Lower leg skin (tissue), 4 donors: ENCODE results near the gene SLC39A8. TPM values are rescaled to one million over a fixed set of nuclear protein-coding genes. Genes with fewer than 3 reads are reported as not detected.
A peak's percentile ranks its signal among the peaks of the same experiment; 100 is the strongest.

Experiments
- DNase-seq, 2 donors: peaks; one replicate each; pipeline ENCODE4 v3.0.0-alpha.2; 2019; ENCODE audit warnings: low spot score in 2 of 2
- H3K4me3 ChIP-seq: fragments of 200-600 bp; sonication (generic); 2 replicates; pipeline ENCODE4 v1.5.1; 2017; ENCODE audit warnings: mild to moderate bottlenecking, low read depth; ENCODE audit not compliant: poor library complexity, severe bottlenecking
- POLR2A ChIP-seq, 2 donors: fragments of 450-650 bp; IDR thresholded peaks; one replicate each; pipeline ENCODE4 v1.6.1; 2016 to 2017; ENCODE audit warnings: antibody characterized with exemption in 2 of 2, mild to moderate bottlenecking in 1 of 2, moderate library complexity in 1 of 2
- WGBS, 2 donors: methylation state at CpG; one replicate each; pipeline ENCODE4 v1.1.5; 2018; 5-methylcytosine and 5-hydroxymethylcytosine counted together
- intact Hi-C: fragments of 100-400 bp; cut with DNase I; formaldehyde crosslinking; loops from one replicate; pipeline ENCODE4 v1.15.0; 2023; ENCODE audit warnings: low total_unique reads
- total RNA-seq, 4 donors: library from RNA; depleted of rRNA; stranded (reverse); fragments of >200 nt; gene quantifications; one replicate each; pipeline ENCODE4 v1.1.0, GENCODE V29; 2016
- TF ChIP-seq, protein P1 (sequence below), 3 donors: fragments of 450-650 bp; IDR thresholded peaks; one replicate each; pipeline ENCODE4 v1.5.1; 2016; ENCODE audit warnings: antibody characterized with exemption in 3 of 3, mild to moderate bottlenecking in 3 of 3, moderate library complexity in 2 of 3

The SLC39A8 gene
- total RNA-seq, 4 donors from 2014 or later, result 11.0 to 34.0 (median 21.8) TPM

DNA sequence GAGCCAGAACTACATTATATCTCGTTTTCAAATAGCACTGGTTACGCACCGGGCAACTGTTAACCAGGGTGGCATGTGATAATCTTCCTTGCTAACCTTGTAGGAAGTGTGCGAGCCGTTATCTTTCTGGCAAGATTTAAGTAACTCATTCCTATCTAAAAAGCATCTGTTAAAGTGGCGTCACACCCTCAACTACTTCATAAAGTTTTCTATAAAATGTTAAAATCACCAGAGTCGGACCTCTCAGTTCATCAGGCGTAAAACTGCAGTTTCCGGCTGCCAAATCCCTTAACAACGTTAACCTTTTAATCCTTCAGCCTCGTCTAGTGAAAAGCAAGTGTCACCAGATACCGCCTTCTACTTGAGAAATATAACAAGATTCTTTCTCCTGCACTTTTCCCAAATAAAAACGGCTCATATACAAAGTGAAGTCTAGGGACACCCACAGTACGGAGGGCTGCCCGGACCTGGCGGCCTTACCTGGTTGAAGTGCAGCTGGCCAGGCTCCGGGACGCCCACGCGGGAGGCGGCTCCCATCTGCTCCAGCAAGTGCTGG is 1.2 kb downstream of the SLC39A8 start:
- WGBS, 2 donors, result 3 to 4% methylated on average over 21 of the region's 21 CpGs
- peak overlapping the region; percentile 51 for H3K4me3 ChIP-seq
- intact Hi-C loops, result no loop called here
- DNase-seq, result no peak
- TF ChIP-seq, protein P1, sequence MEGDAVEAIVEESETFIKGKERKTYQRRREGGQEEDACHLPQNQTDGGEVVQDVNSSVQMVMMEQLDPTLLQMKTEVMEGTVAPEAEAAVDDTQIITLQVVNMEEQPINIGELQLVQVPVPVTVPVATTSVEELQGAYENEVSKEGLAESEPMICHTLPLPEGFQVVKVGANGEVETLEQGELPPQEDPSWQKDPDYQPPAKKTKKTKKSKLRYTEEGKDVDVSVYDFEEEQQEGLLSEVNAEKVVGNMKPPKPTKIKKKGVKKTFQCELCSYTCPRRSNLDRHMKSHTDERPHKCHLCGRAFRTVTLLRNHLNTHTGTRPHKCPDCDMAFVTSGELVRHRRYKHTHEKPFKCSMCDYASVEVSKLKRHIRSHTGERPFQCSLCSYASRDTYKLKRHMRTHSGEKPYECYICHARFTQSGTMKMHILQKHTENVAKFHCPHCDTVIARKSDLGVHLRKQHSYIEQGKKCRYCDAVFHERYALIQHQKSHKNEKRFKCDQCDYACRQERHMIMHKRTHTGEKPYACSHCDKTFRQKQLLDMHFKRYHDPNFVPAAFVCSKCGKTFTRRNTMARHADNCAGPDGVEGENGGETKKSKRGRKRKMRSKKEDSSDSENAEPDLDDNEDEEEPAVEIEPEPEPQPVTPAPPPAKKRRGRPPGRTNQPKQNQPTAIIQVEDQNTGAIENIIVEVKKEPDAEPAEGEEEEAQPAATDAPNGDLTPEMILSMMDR (IDR thresholded peaks at IDR 0.05), result no peak
- TF ChIP-seq POLR2A (IDR thresholded peaks at IDR 0.05), result no peak

DNA sequence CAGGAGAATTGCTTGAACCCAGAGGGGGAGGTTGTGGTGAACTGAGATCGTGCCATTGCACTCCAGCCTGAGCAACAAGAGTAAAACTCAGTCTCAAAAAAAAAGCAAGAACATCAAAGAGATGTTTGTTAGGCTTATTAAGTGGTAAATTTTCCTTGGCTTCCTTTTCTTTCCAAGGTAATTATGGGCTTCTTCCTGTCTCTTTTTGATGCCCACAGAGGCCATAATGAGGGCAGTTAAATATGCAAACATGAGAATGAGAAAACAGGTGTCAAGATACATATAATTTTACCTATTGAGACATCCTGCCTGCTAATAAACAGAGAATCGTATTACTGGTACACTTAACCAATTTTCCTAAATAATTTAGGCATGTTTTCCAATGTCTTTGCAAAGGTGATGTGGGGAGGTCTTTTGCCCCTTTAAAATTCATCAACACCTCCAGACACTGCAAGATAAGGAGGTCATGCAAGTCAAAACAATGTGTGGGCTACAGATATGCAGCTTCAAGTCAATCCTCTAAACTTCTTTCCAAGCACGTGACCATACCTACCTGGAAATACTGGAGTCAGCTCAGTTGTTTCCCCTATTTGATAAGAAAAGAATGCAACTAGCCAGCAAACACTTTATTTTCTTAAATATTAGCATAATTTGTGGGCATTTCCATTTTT is 2.7 kb downstream of the SLC39A8 start:
- WGBS, 2 donors, result 86 to 87% methylated on average over 3 of the region's 3 CpGs
- no peak overlapping the region for H3K4me3 ChIP-seq
- TF ChIP-seq, protein P1 (IDR thresholded peaks at IDR 0.05), result no peak
- TF ChIP-seq POLR2A (IDR thresholded peaks at IDR 0.05), result no peak
- intact Hi-C loops, result no loop called here
- DNase-seq, result no peak

DNA sequence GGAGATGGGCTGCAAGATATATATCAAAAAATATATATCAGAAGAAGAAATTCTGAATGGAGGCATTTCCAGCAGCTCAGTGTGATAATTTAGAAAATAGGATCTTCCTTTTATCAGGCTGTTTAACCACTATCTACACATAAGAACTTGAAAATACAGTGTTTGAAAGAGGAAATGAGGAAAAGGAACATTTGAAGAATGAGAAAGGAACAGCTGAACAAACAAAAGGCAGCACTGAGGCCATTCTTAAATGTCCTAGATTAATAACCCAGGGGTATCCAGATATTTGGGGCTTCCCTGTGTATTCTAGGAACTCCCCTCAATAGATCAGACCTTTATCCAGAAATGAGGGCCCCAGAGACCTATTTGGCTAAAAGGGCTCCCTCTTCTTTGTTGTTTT is 4.1 kb downstream of the SLC39A8 start:
- no peak overlapping the region for H3K4me3 ChIP-seq
- intact Hi-C loops, result no loop called here
- no peak for TF ChIP-seq POLR2A (IDR thresholded peaks at IDR 0.05)
- TF ChIP-seq, protein P1 (IDR thresholded peaks at IDR 0.05), result no peak

DNA sequence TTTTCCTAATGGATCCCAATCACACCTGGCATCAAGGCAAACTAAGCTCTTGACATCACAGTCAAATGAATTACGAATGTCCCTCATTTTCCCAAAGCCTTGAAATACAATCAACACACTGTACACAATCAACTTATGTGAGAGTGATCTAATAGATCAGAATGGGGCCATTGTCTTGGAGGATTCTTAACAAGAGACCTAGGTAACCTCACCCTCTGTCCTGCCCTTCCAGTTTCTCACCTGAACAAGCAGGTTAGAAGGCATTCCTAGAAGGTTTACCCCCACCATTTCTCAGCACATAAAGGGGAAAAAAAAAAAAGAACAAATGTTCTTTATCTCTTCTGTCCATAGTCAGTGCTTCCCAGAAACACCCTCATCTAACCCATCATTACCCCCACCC is 6.3 kb downstream of the SLC39A8 start:
- WGBS, 2 donors, result 79 to 88% methylated on average over 1 of the region's 1 CpG
- DNase-seq, result no peak
- intact Hi-C loops, result no loop called here
- no peak overlapping the region for H3K4me3 ChIP-seq
- TF ChIP-seq POLR2A (IDR thresholded peaks at IDR 0.05), result no peak
- TF ChIP-seq, protein P1 (IDR thresholded peaks at IDR 0.05), result no peak

More for the DNA sequence above, 4.1 kb downstream of the SLC39A8 start:
- DNase-seq, result no peak

DNA sequence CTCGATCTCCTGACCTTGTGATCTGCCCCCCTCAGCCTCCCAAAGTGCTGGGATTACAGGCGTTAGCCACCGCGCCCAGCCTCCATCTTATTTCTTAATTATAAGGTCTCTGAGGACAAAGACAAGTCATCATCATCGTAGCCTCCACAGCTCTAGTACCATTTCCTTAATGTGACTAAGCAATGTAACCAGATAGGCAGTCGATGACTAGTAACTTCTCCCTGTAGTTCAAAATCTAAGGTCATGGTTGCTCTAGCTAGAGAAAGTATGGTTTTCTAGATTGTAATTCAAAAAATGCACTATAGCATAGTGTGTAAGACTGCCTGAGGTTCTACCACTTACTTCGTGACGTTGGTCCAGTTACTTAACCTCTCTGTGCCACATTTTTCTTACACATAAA is 6.9 kb downstream of the SLC39A8 start:
- TF ChIP-seq, protein P1 (IDR thresholded peaks at IDR 0.05), result no peak
- TF ChIP-seq POLR2A (IDR thresholded peaks at IDR 0.05), result no peak
- no peak overlapping the region for H3K4me3 ChIP-seq
- WGBS, 2 donors, result 94 to 95% methylated on average over 8 of the region's 8 CpGs
- DNase-seq, result no peak
- intact Hi-C loops, result no loop called here

DNA sequence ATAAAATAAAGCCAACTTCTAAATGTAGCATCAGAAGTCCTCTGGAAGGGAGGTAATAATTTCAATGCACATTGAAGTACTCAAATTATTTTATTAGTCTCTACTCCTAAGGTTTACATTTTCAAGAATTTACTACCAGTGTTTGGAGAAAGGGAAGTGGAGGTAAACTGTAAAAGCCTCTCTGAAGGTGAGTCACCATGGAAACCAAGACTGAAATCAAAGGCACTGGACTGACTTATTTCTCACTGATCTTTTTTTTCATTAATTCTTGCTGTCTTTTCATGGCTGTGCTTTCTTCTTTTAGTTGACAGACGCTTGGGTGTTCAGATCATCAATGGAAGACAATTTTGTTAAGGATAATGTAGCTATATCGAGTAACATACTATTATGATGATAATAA is 9.7 kb downstream of the SLC39A8 start:
- intact Hi-C loops, result no loop called here
- DNase-seq, result no peak
- WGBS, 2 donors, result 94 to 95% methylated on average over 2 of the region's 2 CpGs
- no peak overlapping the region for H3K4me3 ChIP-seq
- TF ChIP-seq, protein P1 (IDR thresholded peaks at IDR 0.05), result no peak
- no peak for TF ChIP-seq POLR2A (IDR thresholded peaks at IDR 0.05)
